PC-3 (cell line): ENCODE measurements around the gene CFAP46. TPM values are rescaled to one million over a fixed set of nuclear protein-coding genes. Genes with fewer than 3 reads are reported as not detected.

Experiments
- ATAC-seq: fragments of 200-7000 bp; cut with Tn5 transposase; 2 replicates; pipeline ENCODE4 v1.9.1; 2020; ENCODE audit warnings: mild to moderate bottlenecking, moderate library complexity
- BruUV-seq: library from RNA; stranded (reverse); fragments of 400-500 nt; replicated peaks from 2 replicates; lab custom pipeline; 2021; lab: Mats Ljungman, UMichigan
- CTCF ChIA-PET: fragments of 300-600 bp; sonication (Branson Sonifier 250); formaldehyde crosslinking; loops from one replicate; lab custom pipeline; 2022; ENCODE audit warnings: antibody characterized with exemption; lab: Charles Lee
- POLR2A ChIA-PET: fragments of 300-600 bp; sonication (Branson Sonifier 250); formaldehyde crosslinking; loops from one replicate; lab custom pipeline; 2022; ENCODE audit warnings: antibody characterized with exemption; ENCODE audit not compliant: unreplicated experiment; lab: Charles Lee
- DNase-seq: peaks from one replicate; pipeline ENCODE4 v3.0.0-alpha.2; 2015
- H2AFZ ChIP-seq: fragments of 300-600 bp; sonication (generic); 2 replicates; pipeline ENCODE4 v1.6.0; 2016; ENCODE audit warnings: antibody characterized with exemption, low read length
- H3F3A ChIP-seq: fragments of 300-600 bp; sonication (generic); one replicate; pipeline ENCODE4 v1.6.0; 2017; ENCODE audit warnings: antibody characterized with exemption, low read length, control low read depth, mild to moderate bottlenecking; ENCODE audit not compliant: unreplicated experiment
- H3K27ac ChIP-seq: fragments of 300-600 bp; sonication (generic); 2 replicates; pipeline ENCODE4 v1.5.1; 2016; ENCODE audit warnings: mild to moderate bottlenecking, low read length
- H3K27me3 ChIP-seq: fragments of 300-600 bp; sonication (generic); 2 replicates; pipeline ENCODE4 v1.6.1; 2016; ENCODE audit warnings: low read length, mixed read lengths
- H3K36me3 ChIP-seq: fragments of 300-600 bp; sonication (generic); 2 replicates; pipeline ENCODE4 v1.6.1; 2016; ENCODE audit warnings: low read depth, mixed run types, low read length, mixed read lengths
- H3K4me1 ChIP-seq: fragments of 300-600 bp; sonication (generic); 2 replicates; pipeline ENCODE4 v1.5.1; 2016; ENCODE audit warnings: low read length; ENCODE audit not compliant: insufficient read depth
- H3K4me2 ChIP-seq: fragments of 300-600 bp; sonication (generic); 2 replicates; pipeline ENCODE4 v1.6.0; 2016; ENCODE audit warnings: low read length
- H3K4me3 ChIP-seq: fragments of 300-600 bp; sonication (generic); 2 replicates; pipeline ENCODE4 v1.5.1; 2016; ENCODE audit warnings: mild to moderate bottlenecking, low read length, mixed read lengths
- H3K79me2 ChIP-seq: fragments of 300-600 bp; sonication (generic); 2 replicates; pipeline ENCODE4 v1.6.1; 2017; ENCODE audit warnings: low read length, mixed read lengths
- H3K9ac ChIP-seq: fragments of 300-600 bp; sonication (generic); 2 replicates; pipeline ENCODE4 v1.6.0; 2016; ENCODE audit warnings: mild to moderate bottlenecking, low read length
- H3K9me2 ChIP-seq: fragments of 300-600 bp; sonication (generic); replicated peaks from 2 replicates; pipeline ENCODE4 v1.6.1; 2016; ENCODE audit warnings: mixed run types, low read length, mixed read lengths
- H3K9me3 ChIP-seq: fragments of 300-600 bp; sonication (generic); 2 replicates; pipeline ENCODE4 v1.6.1; 2016; ENCODE audit warnings: low read length, mixed read lengths
- H4K20me1 ChIP-seq: fragments of 300-600 bp; sonication (generic); 2 replicates; pipeline ENCODE4 v1.6.1; 2016; ENCODE audit warnings: low read length, mixed read lengths
- CTCF ChIP-seq: fragments of 300-600 bp; sonication (generic); conservative IDR thresholded peaks from 2 replicates; pipeline ENCODE4 v1.5.1; 2017; ENCODE audit warnings: antibody characterized with exemption, low read depth, mild to moderate bottlenecking, low read length
- EZH2 ChIP-seq: fragments of 300-600 bp; sonication (generic); IDR thresholded peaks from one replicate; pipeline ENCODE4 v1.6.1; 2017; ENCODE audit warnings: antibody characterized with exemption, mild to moderate bottlenecking, low read length; ENCODE audit not compliant: unreplicated experiment
- EZH2phosphoT487 ChIP-seq: fragments of 300-600 bp; sonication (generic); IDR thresholded peaks from 2 replicates; pipeline ENCODE4 v1.6.1; 2018; ENCODE audit warnings: mild to moderate bottlenecking, antibody characterized with exemption, low read length, borderline replicate concordance
- intact Hi-C: fragments of 100-400 bp; cut with micrococcal nuclease; formaldehyde crosslinking; loops from 2 replicates; pipeline ENCODE4 v1.9.0; 2023
- total RNA-seq: library from RNA; depleted of rRNA; stranded (reverse); fragments of >200 nt; gene quantifications from 2 replicates; pipeline ENCODE4 v1.2.3, GENCODE V29; 2014

The CFAP46 gene
- total RNA-seq, 1 experiment from 2014 or later: 0.04 TPM

- H3K4me2 ChIP-seq: no peak overlapping the region
- DNase-seq: no peak
- H3K79me2 ChIP-seq: no peaks in the 10 kb centered on the region
- CTCF ChIA-PET: no interaction called here
- peaks cover 5% of the 10 kb centered on the region; the same call in 1 of the 2 replicates for H3K9me3 ChIP-seq
- ATAC-seq: no peak
- POLR2A ChIA-PET: no interaction called here
- H4K20me1 ChIP-seq: no peaks in the 10 kb centered on the region
- no peak overlapping the region for H3K27ac ChIP-seq
- no peaks in the 10 kb centered on the region for H3K36me3 ChIP-seq
- H3K4me1 ChIP-seq: no peaks in the 10 kb centered on the region
- intact Hi-C loops: no loop called here
- H3K9ac ChIP-seq: no peak overlapping the region
- BruUV-seq: no TSS peak
- H3F3A ChIP-seq: no peaks in the 10 kb centered on the region
- H3K27me3 ChIP-seq: peaks cover 36% of the 10 kb centered on the region
- H3K9me2 ChIP-seq: no peaks in the 10 kb centered on the region
- TF ChIP-seq EZH2phosphoT487: no peak
- TF ChIP-seq EZH2: no peak
- TF ChIP-seq CTCF: no peak
- no peak overlapping the region for H2AFZ ChIP-seq
- no peak overlapping the region for H3K4me3 ChIP-seq
Observed at GRCh38 chr10:132845780-132846595, 96.4 kb downstream of the CFAP46 start.

GRCh38 chr10:132845041-132845551 lies 97.3 kb downstream of the CFAP46 start:
- H3K9ac ChIP-seq: no peak overlapping the region
- no peak overlapping the region for H3K4me2 ChIP-seq
- intact Hi-C loops: no loop called here
- H3K27ac ChIP-seq: no peak overlapping the region
- H3F3A ChIP-seq: no peaks in the 10 kb centered on the region
- DNase-seq: no peak
- ChIA-PET POLR2A (no interaction called here), CTCF (no interaction called here)
- H3K27me3 ChIP-seq: peaks cover 44% of the 10 kb centered on the region
- H2AFZ ChIP-seq: no peak overlapping the region
- TF ChIP-seq EZH2phosphoT487 (no peak), EZH2 (no peak), CTCF (no peak)
- H3K4me1 ChIP-seq: no peaks in the 10 kb centered on the region
- no peaks in the 10 kb centered on the region for H3K36me3 ChIP-seq
- no peak for ATAC-seq
- no TSS peak for BruUV-seq
- no peaks in the 10 kb centered on the region for H3K79me2 ChIP-seq
- H3K9me3 ChIP-seq: peaks cover 5% of the 10 kb centered on the region; the same call in 1 of the 2 replicates
- H3K9me2 ChIP-seq: no peaks in the 10 kb centered on the region
- H3K4me3 ChIP-seq: no peak overlapping the region
- H4K20me1 ChIP-seq: no peaks in the 10 kb centered on the region
